ENCODE results near the gene LIG1. TPM values are rescaled to one million over a fixed set of nuclear protein-coding genes. Genes with fewer than 3 reads are reported as not detected.

The LIG1 gene
- total RNA-seq, 4 donors from 2014 or later, result 6.1 to 21.9 (median 6.7) TPM

GRCh38 chr19:48206397-48207093 lies 36.4 kb upstream of the LIG1 start:
- Histone ChIP-seq H3K36me3 (peaks cover 0 to 16% (median 0%) of the 10 kb centered on the region in 3 donors), H3K9me3 (no peaks in the 10 kb centered on the region), H3K27ac (no peak overlapping the region), H3K4me1 (peaks cover 0 to 18% (median 11%) of the 10 kb centered on the region in 4 donors), H3K4me3 (no peak overlapping the region), H3K27me3 (no peaks in the 10 kb centered on the region)
- TF ChIP-seq EP300 (IDR thresholded peaks at IDR 0.05) (no peak), POLR2A (IDR thresholded peaks at IDR 0.05) (no peak), CTCF (IDR thresholded peaks at IDR 0.05) (no peak)
- no peak for DNase-seq (ENCODE audit: low spot score in 2 of 2)
- WGBS, 2 donors, result 80 to 93% methylated on average over 9 of the region's 9 CpGs

- Histone ChIP-seq H3K9me3 (no peaks in the 10 kb centered on the region), H3K27me3 (no peaks in the 10 kb centered on the region), H3K36me3 (peaks cover 0 to 9% (median 0%) of the 10 kb centered on the region in 3 donors), H3K4me3 (peak overlapping the region; percentile 43 to 69 (median 66)), H3K27ac (peak overlapping the region in 3 of 4 donors; percentile 73 to 82 (median 79)), H3K4me1 (peaks cover 0 to 18% (median 11%) of the 10 kb centered on the region in 4 donors)
- WGBS, 2 donors, result 0% methylated on average over 34 of the region's 34 CpGs
- peak; percentile 78 to 82 for DNase-seq (ENCODE audit: low spot score in 2 of 2)
- no peak for TF ChIP-seq CTCF (IDR thresholded peaks at IDR 0.05)
- peak; percentile 53 to 81 for TF ChIP-seq EP300 (IDR thresholded peaks at IDR 0.05)
Measured at GRCh38 chr19:48203794-48204628, 33.9 kb upstream of the LIG1 start.

GRCh38 chr19:48203222-48203793 lies 33.2 kb upstream of the LIG1 start:
- Histone ChIP-seq H3K27me3 (no peaks in the 10 kb centered on the region), H3K27ac (peak overlapping the region in 3 of 4 donors; percentile 73 to 82 (median 79)), H3K4me3 (peak overlapping the region; percentile 43 to 69 (median 66)), H3K9me3 (no peaks in the 10 kb centered on the region), H3K4me1 (peaks cover 0 to 18% (median 11%) of the 10 kb centered on the region in 4 donors), H3K36me3 (peaks cover 0 to 9% (median 0%) of the 10 kb centered on the region in 3 donors)
- WGBS, 2 donors, result 4 to 5% methylated on average over 5 of the region's 5 CpGs
- no peak for DNase-seq (ENCODE audit: low spot score in 2 of 2)
- TF ChIP-seq EP300 (IDR thresholded peaks at IDR 0.05) (no peak), POLR2A (IDR thresholded peaks at IDR 0.05) (no peak), CTCF (IDR thresholded peaks at IDR 0.05) (no peak)

GRCh38 chr19:48196933-48197665 lies 27.0 kb upstream of the LIG1 start:
- TF ChIP-seq POLR2A (IDR thresholded peaks at IDR 0.05) (no peak), CTCF (IDR thresholded peaks at IDR 0.05) (no peak), EP300 (IDR thresholded peaks at IDR 0.05) (no peak)
- H3K36me3 ChIP-seq, result peaks cover 0 to 27% (median 0%) of the 10 kb centered on the region in 3 donors
- WGBS, 2 donors, result 22 to 39% methylated on average over 13 of the region's 13 CpGs
- H3K27me3 ChIP-seq, result no peaks in the 10 kb centered on the region
- peaks cover 0 to 9% (median 0%) of the 10 kb centered on the region in 4 donors for H3K4me1 ChIP-seq
- no peak for DNase-seq (ENCODE audit: low spot score in 2 of 2)
- H3K4me3 ChIP-seq, result no peak overlapping the region
- H3K9me3 ChIP-seq, result no peaks in the 10 kb centered on the region
- H3K27ac ChIP-seq, result no peak overlapping the region
